Inflammatory macrophage treated with lipopolysaccharide for 1 hour (primary cell): ENCODE data around the gene STK11IP.

Experiments used
- DNase-seq, 2 donors: peaks; one replicate each; pipeline ENCODE4 v3.0.0-alpha.2; 2020 to 2022

The STK11IP gene, protein sequence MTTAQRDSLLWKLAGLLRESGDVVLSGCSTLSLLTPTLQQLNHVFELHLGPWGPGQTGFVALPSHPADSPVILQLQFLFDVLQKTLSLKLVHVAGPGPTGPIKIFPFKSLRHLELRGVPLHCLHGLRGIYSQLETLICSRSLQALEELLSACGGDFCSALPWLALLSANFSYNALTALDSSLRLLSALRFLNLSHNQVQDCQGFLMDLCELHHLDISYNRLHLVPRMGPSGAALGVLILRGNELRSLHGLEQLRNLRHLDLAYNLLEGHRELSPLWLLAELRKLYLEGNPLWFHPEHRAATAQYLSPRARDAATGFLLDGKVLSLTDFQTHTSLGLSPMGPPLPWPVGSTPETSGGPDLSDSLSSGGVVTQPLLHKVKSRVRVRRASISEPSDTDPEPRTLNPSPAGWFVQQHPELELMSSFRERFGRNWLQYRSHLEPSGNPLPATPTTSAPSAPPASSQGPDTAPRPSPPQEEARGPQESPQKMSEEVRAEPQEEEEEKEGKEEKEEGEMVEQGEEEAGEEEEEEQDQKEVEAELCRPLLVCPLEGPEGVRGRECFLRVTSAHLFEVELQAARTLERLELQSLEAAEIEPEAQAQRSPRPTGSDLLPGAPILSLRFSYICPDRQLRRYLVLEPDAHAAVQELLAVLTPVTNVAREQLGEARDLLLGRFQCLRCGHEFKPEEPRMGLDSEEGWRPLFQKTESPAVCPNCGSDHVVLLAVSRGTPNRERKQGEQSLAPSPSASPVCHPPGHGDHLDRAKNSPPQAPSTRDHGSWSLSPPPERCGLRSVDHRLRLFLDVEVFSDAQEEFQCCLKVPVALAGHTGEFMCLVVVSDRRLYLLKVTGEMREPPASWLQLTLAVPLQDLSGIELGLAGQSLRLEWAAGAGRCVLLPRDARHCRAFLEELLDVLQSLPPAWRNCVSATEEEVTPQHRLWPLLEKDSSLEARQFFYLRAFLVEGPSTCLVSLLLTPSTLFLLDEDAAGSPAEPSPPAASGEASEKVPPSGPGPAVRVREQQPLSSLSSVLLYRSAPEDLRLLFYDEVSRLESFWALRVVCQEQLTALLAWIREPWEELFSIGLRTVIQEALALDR

DNA sequence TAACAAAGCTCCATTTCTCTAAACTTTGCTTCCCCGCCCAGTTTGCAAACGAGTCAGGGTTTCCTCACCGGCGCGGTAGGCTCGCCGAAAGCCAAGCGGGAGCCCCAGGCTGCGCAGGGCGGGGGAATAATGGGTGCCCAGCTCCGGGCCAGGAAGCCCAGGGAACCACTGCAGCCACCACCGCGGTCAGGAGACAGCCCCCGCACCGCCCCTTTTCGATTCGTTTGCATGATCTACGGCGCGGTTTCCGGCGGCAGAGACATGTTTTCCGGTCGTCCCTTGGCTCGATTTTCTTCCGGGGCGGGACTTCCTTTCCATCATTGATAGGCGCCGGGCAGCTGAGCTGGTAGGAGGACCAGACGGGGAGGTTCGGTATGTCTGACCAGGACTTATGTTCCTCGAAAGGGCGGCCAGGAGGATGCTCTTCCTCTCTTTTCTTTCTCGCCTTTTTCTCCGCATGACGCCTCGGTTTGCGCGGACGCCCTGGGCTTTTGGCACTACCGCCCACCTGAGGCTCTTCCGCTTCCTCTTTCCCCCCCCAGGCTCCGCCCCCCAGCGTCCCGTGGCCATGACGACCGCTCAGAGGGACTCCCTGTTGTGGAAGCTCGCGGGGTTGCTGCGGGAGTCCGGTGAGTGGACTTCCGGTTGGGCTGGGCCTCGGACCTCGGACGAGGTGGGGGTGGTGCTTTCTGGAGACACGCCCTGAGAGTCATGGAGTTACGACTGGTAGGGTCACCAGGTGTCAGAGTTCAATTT is at the start of gene STK11IP:
TSS of gene STK11IP (plus strand) at position 306 of the 756 bp plus-strand sequence. CDS start at position 569, 263 bp downstream.
- DNase-seq: peak; percentile 96 to 98

DNA sequence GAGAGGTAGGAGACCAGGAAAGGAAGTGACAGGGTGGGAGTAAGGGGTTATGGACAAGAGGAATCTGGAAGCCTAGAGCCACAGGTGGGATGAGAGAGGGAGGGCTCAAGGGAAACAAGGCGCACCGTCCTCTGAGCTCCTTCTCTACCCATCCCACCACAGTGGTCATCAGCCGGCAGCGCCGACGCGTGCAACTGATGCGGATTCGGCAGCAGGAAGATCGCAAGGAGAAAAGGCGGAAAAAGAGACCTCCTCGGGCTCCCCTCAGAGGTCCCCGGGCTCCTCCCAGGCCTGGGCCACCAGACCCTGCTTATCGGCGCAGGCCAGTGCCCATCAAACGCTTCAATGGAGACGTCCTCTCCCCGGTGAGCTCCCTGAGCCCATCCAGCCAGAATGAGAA is 48.7 kb upstream of the STK11IP start:
- no peak for DNase-seq

DNA sequence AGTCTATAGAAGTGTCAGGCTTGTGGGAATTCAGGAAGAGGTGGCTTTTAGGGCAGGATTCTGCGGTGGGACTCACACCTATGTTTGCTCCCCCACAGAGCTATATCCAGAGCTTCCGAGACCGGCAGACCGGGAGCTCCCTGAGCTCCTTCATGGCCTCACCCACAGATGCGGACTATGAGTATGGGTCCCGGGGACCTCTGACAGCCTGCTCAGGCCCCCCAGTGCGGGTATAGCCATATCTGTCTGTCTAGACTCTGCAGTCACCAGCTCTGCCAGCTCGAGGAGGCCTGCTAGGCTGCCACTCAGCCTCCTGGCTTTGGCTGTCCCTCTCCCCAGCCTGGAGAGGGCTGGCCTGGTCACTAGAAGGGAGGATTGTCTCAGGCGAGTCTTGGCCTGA is 48.0 kb upstream of the STK11IP start:
- no peak for DNase-seq

DNA sequence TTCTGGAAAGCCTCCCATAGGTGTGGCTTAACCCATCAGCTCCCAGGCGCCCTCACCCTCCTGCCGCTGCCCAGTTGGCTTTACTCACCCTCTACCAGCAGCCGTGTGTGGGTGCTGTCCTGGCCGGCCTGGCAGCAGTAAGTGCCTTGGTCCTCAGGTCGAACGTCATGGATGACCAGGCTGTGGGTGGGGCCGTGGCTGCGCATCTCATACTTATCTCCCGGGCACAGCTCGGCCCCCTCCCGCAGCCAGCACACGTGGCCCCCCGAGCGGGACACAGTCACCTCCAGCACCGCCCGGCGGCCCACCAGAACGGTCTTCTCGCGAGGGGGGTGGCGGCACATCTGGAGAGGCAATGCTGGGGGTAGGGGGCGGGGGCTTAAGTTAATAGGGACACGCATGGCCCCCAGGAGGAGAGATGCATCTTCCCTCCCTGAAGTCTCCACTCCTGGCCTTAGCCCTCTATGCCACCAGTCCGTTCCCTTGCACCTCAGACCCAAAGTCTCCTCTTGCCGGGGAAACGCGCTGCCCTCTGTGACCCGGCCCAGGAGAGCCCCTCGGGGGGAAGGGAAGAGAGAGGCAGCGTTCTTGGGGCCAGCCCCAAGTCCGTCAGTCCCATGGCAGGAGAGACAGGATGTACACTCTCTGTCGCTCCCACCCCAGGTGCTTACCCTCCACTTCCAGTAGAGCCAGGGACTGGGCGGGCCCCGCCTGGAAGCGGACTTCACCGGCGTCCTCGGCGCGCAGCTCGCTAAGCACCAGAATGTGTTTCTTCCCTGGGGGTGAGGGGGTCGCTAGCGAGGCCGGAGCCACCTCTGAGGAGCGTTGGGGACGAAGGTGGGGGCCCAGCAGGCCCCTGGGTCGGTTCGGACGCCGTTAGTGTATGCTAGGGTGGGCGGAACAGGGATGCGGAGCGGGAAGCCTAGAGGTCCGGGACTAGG is 45.9 kb upstream of the STK11IP start:
- DNase-seq: no peak

DNA sequence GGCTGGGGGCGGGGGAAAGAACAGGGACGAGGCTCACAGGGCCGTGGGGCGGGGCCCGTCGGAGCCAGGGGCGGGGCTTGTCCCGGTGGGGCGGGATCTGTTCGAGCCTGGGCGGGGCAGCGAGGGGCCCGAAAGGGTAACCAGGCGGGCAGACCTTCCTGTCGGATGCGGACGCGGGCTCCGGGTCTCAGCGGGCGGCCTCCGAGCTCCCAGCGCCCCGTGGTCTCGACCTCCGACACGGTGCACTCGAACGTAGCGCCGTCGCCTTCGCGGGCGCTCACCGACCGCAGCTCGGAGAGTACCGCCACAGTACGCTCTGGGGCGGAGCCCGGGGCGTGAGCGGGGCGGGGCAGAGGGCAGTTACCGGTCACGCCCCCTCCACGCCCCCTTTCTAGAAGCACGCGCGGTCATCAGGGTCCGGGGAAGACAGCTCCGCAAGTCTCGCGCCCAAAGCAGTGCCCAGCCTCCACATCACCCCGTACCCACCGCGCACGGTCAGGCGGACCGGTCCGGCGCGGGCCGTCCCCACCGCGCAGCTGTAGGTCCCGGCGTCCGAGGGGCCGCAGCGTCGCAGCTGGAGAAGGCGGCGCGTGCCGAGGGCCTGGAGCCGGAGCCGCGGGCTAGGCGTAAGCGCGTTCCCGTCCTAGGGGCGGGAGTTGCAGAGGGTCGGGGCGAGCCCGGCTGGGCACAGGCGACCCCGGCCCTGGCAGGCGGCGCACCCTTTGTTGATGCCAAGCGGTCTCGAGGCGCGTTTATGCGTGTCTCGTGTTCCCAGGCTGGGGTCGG is 45.1 kb upstream of the STK11IP start:
- DNase-seq: peak; percentile 63 to 84

DNA sequence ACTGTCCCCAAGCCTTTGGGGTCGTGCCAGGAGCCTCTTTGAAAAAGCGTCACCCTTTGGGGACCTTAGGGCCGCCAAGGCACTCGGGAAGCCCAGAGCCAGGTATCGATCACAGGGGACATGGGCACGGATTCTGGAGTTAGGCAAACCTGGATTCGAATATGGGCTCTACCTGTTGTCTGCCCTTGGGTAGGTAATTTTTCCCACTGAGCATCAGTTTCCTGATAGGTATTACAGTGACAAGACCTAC is 44.6 kb upstream of the STK11IP start:
- no peak for DNase-seq

DNA sequence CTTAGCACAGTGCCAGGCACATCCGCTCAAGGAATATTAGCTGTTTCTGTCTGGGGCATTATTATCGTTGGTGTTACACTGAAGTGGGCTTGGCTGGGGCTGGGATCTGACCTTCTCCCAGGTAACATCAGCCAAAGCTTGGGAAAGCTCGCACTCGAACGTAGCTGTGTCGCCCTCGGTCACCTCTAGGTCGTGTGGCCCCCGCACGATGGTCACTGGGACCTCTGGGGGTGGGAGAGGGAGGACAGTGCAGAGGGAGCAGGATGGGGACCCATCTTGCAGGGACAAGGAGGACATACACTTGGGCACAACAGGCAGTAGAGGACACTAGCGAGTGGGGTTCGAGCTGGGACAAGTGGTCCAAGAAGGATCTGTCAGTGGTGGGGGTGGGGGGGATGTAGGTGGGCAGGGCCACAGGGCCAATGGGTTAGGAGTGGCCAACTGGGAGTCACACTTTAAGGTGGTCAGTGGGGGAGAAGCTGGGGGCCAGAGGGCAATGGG is 44.1 kb upstream of the STK11IP start:
- DNase-seq: no peak

DNA sequence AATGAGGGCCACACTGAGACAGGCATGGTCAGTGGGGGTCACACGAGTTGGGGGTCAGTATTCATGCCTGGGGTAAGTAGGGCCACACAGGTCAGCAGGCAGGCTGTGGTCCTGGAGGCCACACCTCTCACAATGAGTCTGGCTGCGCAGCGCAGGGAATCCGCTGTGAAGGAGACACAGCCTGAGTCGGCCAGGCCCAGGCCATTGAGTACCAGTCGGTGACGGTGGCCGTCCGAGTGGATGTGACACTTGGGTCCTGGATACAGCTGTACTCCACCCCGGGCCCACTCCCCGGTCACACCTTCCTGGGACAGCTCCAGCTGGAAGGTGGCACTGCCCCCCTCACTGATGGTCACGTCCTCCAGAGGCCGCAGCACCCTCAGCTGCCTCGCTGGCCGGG is 43.3 kb upstream of the STK11IP start:
- no peak for DNase-seq

DNA sequence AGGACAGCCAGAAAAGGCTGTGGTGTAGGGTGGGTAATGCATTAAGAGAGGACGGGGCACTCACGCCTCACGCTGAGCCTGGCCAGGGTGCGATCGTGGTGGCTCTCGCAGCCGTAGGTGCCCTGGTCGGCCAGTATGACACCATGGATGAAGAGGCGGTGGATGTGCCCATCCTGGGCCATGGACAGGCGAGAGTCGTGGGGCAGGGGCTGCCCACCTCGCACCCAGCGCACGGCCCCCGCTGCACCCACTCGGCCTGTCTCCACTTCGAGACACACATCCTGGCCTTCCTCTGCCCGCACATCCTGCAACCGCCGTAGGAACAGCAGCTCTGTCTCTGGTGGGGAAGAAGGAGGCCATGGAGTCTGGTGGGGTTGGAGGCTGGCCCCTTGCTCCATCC is 41.7 kb upstream of the STK11IP start:
- DNase-seq: no peak

DNA sequence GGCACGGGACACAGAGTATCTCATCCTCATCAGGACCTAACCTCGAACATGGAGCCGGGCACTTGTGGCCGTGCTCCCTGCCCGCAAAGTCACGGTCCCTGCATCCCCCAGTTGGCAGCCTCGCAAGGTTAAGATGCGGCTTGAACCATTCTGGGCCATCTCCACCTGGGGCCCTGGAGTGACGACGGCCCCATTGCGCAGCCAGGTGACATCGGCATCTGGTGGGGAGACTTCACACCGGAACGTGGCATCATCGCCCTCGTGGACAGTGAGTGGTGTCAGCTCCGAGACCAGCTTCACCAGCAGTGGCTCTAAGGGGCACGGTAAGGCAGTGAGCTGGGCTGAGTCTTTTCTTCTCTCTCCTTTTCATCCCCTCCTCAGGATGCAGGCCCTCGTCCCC is 41.2 kb upstream of the STK11IP start:
- DNase-seq: no peak

DNA sequence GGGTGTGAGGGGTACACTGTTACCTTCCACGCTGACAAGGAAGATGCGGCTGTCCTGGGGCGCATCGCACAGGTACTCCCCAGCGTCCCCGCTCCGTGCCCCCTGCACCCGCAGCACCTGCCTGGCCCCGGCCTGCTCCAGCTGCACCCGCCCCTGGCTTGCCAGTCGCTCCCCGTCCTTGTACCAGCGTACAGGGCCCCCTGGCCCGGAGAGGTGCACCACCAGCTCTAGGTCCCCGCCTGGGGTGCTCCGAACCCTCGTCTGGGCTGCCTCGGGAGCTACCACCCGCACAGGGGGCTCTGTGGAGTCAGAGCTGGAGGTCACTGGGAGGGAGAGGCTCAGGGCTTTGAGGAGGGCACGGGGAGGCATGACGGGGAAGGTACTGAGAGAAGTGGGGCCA is 40.3 kb upstream of the STK11IP start:
- no peak for DNase-seq

DNA sequence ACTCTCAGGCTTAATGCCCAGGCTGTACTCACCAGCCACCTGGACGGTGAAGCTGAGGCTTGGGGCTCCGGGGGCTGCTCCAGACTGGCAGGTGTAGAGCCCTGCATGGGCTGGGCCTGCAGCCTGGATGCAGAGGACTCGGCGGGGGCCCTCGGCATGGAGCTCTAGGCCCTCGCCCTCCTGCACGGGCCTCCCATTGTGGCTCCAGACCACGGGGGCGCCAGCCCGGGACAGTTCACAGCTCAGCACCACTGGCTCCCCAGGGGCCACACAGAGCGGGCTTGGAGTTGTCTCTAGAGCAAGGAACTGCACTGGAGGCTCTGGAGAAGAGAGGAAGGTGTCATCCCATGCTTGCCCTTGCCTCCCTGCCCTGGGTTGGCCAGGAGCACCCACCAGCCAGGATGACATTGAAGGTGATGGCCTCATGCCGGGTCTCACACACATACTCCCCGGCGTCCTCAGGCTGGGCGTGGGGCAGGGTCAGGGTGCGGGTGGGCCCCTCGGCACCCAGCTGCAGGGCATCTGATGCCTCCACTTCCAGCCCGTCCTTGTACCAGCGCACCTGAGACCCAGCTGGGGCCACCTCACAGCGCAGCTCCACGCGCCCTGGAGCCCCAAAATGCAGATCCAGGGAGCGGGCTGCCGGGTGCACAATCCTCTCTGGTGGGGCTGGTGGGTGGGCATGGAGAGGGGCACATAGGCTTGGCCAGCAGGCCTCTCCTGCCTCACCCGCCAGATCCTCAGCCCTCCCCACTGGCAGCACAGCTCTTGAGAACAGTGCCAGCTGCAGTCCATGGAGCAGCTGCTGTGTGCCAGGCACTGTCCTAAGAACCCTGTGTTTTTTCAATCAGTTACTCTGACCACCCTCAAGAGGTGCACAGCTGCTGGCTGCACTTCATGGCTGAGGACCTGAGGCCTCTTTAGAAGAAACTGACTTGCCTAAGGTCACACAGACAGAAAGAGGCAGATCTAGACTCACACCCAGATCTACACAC is 39.6 kb upstream of the STK11IP start:
- DNase-seq: no peak

DNA sequence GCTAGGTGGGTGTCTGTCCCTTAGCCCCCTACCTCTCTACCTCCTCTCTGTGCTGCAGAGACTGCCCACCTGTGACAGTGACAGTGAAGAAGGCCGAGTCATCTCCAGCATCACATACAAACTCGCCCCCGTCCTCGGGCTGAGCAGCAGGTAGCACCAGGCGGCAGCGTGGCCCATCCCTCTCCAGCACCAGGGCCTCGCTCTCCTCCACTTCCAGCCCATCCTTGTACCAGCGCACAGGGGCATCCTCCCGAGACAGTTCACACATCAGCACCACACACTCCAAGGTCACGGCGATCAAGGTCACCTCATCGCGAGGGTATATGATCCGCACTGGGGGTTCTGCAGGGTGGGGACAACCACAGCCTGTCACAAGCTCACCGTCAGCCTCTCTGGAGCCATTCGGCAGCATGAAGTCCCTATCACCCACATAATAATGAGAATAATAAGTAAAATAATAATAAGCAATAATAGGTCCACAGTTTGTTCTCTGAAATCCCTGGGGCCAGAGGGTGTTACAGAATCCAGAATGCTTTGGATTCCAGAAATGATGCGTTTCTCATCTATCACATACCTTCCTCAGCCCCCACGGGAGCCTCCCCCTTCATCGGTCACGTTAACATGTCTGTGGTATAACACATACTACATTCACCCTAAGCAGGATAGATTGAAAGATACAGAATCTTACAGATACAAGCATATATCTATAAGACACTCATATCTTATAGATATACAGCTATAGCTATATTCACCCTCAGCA is 38.3 kb upstream of the STK11IP start:
- DNase-seq: no peak

DNA sequence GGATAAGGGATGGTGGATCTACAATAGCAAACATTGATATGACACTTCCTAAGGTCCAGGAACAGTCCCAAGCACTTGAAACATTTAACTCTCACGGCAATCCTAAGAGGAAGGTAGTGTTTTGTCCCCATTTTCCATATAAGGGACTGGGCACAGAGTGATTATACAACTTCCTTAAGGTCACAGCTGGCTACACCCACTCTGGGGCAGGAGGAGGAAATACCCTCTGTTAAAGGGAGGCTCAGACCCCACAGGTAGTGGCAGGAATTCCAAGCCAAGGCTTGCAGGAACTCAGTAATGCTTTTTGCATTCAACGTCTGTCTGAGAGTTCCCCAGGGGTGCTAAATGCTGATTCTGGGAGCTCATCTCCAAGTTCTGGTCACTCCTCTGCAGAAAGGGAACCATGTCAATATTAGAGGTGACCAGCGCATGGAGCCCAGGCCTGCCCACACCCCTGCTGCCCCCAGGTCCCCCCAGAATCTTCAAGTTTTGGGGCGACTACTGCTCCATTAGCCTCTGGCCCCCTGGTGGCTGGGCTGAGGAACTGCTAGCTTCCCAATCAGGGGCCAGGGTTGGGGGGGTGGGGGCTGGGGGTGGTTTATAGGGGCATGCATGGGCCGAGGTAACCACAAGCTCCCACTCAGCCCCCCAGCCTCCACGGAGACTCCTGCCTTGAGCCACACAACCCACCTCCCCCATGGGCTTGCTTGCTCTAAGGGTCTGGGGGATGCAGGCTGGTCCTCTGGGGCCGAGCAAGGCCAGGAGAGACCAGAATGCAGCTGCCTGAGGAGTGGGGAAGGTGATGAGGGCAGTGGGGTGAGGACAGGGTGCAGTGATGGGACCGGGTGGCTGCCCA is 37.4 kb upstream of the STK11IP start:
- no peak for DNase-seq

DNA sequence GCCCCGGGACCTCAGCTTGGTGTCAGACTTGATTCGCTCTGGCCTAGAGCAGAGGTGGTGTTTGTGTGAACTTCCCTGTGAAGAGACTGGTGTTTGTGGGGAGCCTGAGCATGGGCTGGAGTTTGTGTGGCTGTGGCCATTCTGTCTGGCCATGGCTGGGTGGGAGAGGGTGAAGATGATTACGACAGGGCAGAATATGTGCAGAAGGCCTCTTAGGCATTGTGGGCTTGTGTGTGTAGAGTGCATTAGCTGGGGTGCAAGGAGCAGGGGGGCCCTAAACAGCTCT is 36.8 kb upstream of the STK11IP start:
- DNase-seq: no peak

DNA sequence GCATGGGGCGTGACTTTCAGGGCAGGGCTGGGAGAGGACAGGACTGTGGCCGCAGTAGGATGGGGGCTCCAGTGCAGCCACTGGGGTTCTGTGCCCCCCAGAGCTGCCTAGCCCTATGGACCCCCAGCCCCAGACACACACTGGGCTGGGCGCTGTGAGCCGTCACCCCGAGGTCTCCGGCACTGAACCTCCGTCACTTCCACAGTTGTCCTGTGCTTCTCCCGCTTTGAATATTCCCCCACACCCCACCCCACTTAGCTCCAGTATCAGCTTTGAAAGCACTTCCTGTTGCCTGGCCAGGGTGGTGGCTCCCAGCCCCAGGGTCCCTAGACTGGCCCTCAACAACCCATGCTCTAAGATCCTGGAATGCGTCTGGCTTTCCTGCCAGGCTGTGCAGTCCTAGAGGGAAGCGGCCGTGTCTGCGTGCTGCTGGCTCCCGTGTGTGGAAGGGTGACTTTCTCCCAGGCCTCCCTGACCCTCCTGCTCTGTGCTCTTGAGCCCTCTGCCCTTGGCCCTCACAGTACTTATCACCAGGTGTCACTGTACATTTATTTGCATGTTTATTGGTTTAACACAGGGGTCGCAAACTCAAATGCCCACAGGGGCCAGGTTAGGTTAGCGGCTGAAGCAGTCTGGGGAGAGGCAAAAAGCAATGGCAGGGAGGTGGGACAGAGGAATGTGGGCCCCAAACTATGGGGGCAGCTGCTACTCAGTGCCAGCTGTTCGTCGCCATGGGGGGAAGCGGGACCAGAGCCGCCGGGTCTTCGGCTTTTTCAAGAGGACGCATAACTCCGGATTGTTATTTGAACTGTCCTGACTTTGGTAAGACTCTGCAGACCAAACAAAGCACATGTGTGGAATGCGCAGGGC is 36.2 kb upstream of the STK11IP start:
- no peak for DNase-seq
